ENCODE measurements around the gene CRYAA.

GRCh38 chr21:43190544-43190943, 21.7 kb downstream of the CRYAA start:
- TF ChIP-seq CTCF (IDR thresholded peaks at IDR 0.05; ENCODE audit: low read length) (no peak), EZH2 (optimal IDR thresholded peaks at IDR 0.05; ENCODE audit: low read depth, low read length) (no peak)
